HG03097 (cell line): ENCODE results near the gene CUL3.

Experiments
- ATAC-seq: cut with Tn5 transposase; IDR thresholded peaks from one replicate; pipeline ENCODE4 v1.9.1; 2021; ENCODE audit not compliant: unreplicated experiment, low FRiP score

The CUL3 gene

DNA sequence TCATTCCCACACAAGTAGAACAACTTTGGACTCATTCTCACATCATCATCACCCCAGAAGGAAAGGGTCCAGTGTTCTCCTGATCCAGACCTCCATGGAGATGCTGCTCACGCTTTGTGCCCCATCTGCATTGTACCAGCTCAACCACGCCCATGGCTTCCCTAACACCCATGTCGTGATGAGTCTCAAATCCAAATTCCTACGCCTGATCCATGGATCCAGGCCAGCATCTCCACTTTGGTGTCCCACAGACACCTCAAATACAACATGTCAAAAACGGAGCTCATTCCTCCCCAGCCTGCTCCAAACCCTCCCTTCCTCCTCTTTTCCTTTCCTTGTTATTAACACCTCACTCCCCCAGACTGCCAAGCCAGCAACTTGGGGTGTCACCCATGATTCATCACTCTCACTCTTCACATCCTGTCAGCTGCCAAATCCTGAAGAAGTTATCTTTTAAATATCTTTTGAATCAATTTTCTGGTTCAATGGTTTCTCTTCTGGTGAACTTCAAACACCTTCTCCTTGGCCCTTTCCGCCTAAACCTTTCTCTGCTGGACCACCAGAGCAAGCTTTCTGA is 153.1 kb downstream of the CUL3 start:
- ATAC-seq = no peak

DNA sequence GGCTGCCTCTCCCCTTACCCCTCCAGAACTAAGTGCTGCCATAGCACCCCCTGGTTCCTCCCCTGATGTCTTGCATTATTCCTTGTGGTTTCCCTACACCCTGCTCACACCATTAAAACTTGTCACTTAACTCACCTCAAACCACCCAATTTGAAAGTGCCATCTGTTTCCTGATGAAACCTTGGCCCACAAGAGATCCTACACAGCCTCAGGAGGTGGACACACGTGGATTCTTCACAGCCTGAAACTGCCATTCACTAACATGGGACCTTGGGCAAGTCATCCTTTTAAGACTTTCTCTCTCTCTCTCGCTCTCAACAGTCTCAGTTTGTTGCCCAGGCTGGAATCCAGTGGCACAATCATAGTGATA is 155.7 kb downstream of the CUL3 start:
- ATAC-seq = no peak

DNA sequence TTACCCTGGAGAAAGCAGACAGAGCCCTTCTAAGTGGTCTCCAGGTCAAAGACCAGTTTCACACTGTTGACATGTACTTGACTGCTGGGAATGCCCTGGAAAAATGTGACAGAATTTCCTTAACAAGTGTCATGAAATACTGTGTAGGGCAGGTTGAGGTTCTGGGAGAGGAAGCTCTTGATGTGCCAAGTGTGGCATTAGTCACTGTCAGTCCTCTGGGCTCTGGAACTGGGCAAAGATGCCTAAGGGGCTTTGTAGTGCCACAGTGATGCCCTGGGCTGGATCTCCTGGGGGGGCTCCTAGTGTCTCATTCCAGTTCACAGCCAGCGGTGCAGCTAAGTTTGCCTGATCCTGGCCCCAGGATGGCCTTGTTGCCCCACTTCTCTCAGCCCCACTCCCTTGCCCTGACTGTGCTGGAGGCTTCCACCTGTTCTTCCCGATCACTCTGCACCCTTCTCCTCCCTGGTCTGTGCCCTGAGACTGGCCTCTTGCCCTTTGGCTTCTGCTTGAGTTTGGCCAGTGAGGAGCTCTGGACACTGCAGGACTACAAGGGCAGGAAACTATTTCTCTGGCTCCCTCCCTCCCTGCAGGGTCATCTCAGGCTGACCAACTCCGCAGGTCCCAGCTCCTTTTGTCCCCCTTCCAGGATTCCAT is 156.2 kb downstream of the CUL3 start:
- no peak for ATAC-seq

DNA sequence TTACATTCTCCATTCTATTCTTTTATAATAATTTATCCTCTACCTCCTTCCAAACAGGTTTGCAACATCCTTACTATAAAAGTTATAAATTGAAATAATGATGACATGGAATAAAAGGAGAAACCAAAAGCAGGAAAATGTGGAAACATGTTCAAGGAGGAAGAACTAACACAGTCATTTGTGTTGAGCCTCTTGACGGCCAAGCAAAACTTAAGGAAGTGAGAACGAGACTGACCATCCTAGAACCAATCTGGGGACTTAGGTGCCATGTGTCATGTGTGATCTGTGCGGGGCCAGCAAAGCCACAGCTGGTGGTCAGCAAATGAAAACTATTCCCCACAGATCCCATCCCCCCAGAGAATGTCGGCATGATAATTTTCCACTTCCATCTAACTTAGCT is 157.7 kb downstream of the CUL3 start:
- no peak for ATAC-seq

DNA sequence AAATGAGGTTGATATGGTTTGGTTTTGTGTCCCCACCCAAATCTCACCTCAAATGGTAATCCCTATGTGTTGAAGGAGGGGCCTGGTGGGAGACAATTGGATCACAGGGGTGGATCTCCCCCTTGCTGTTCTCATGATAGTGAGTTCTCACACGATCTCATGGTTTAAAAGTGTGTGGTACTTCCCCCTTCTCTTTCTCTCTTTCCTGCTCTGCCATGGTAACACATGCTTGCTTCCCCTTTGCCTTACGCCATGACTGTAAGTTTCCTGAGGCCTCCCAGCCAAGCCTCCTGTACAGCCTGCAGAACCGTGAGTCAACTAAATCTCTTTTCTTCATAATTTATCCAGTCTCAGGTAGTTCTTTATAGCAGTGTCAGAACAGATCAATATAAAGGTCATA is 158.5 kb downstream of the CUL3 start:
- ATAC-seq = no peak

DNA sequence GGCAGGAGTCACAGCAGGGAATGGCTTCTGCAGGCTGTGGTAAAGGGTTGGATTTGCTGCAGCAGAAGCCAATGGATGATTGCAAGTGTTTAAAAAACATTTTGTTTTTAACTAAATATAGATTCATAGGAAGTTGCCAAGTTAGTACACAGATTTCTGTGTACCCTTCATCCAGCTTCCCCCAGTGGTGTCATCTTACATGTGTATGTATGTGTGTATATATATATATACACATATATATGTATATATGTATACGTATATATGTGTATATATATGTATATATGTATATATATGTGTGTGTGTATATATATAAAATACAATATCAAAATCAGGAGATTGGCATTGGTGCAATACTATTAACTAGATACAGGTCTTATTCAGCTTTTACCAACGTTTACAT is 164.1 kb downstream of the CUL3 start:
- no peak for ATAC-seq
